IPS-18a (cell line): ENCODE data around the gene OPCML.

Experiments used
- H3K27ac ChIP-seq: one replicate; pipeline ENCODE4 v1.5.1; 2013; ENCODE audit warnings: low read length
- H3K27me3 ChIP-seq: one replicate; pipeline ENCODE4 v1.6.1; 2013; ENCODE audit warnings: mild to moderate bottlenecking, low read length; ENCODE audit not compliant: control insufficient read depth, insufficient read depth
- H3K36me3 ChIP-seq: one replicate; pipeline ENCODE4 v1.6.1; 2013; ENCODE audit warnings: low read depth, low read length; ENCODE audit not compliant: control insufficient read depth
- H3K4me1 ChIP-seq: one replicate; pipeline ENCODE4 v1.6.1; 2013; ENCODE audit warnings: low read depth, low read length; ENCODE audit not compliant: control insufficient read depth
- H3K4me3 ChIP-seq: one replicate; pipeline ENCODE4 v1.5.1; 2013; ENCODE audit warnings: low read length
- H3K9ac ChIP-seq: one replicate; pipeline ENCODE4 v1.6.1; 2013; ENCODE audit warnings: mild to moderate bottlenecking, low read length, moderate library complexity
- H3K9me3 ChIP-seq: one replicate; pipeline ENCODE4 v1.6.1; 2013; ENCODE audit warnings: low read depth, low read length; ENCODE audit not compliant: control insufficient read depth

Gene OPCML

GRCh38 chr11:133346137-133346536 lies 186.2 kb downstream of the OPCML start:
- Histone ChIP-seq H3K4me1 (peaks cover 6% of the 10 kb centered on the region), H3K9me3 (no peaks in the 10 kb centered on the region), H3K9ac (no peak overlapping the region), H3K27ac (no peak overlapping the region), H3K27me3 (no peaks in the 10 kb centered on the region), H3K36me3 (no peaks in the 10 kb centered on the region), H3K4me3 (no peak overlapping the region)

GRCh38 chr11:133343951-133344350 lies 188.3 kb downstream of the OPCML start:
- no peak overlapping the region for H3K9ac ChIP-seq
- H3K9me3 ChIP-seq: no peaks in the 10 kb centered on the region
- H3K4me1 ChIP-seq: peaks cover 6% of the 10 kb centered on the region
- no peak overlapping the region for H3K4me3 ChIP-seq
- H3K36me3 ChIP-seq: no peaks in the 10 kb centered on the region
- no peaks in the 10 kb centered on the region for H3K27me3 ChIP-seq
- H3K27ac ChIP-seq: no peak overlapping the region

DNA sequence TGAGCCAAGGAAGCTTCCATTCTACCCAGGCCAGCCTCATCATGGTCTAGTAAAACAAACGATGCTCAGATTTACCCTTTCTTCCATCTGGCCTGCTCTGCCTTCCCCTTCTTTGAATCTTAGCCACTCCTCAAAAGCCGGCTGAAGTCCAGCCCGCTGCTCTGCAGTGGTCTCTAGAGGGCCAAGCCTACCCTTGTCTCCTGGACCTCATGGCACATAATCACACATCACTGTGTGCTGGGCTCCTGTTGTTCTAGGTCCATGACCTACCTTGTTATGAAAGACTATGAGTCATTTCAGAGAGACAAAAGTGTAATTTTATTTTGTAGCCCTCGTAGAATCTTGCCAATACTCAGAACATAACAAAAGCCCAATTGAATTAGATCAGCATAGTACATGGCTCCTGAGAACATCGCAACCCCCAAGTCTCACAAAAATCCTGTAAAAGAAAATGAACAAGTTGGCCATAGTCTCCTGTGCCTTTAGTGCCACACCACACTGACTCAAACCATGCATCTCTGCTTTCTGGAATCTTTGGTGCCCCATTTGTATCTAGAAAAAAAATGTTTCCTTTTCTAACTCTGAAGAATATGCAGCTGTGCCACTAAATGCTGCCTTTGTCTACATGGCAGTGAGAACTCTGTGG lies 192.7 kb downstream of the OPCML start:
- Histone ChIP-seq H3K9me3 (no peaks in the 10 kb centered on the region), H3K27ac (no peak overlapping the region), H3K4me3 (no peak overlapping the region), H3K4me1 (peaks cover 19% of the 10 kb centered on the region), H3K27me3 (no peaks in the 10 kb centered on the region), H3K9ac (no peak overlapping the region), H3K36me3 (no peaks in the 10 kb centered on the region)

- Histone ChIP-seq H3K27ac (no peak overlapping the region), H3K4me1 (peaks cover 14% of the 10 kb centered on the region), H3K27me3 (no peaks in the 10 kb centered on the region), H3K4me3 (no peak overlapping the region), H3K9me3 (no peaks in the 10 kb centered on the region), H3K36me3 (no peaks in the 10 kb centered on the region), H3K9ac (no peak overlapping the region)
Observed at GRCh38 chr11:133338588-133338987, 193.7 kb downstream of the OPCML start.

GRCh38 chr11:133337951-133338418 lies 194.3 kb downstream of the OPCML start:
- Histone ChIP-seq H3K9me3 (no peaks in the 10 kb centered on the region), H3K36me3 (no peaks in the 10 kb centered on the region), H3K9ac (no peak overlapping the region), H3K27ac (no peak overlapping the region), H3K27me3 (no peaks in the 10 kb centered on the region), H3K4me3 (no peak overlapping the region), H3K4me1 (peaks cover 14% of the 10 kb centered on the region)

- Histone ChIP-seq H3K4me3 (no peak overlapping the region), H3K9ac (no peak overlapping the region), H3K4me1 (peaks cover 14% of the 10 kb centered on the region), H3K27ac (no peak overlapping the region), H3K9me3 (no peaks in the 10 kb centered on the region), H3K27me3 (no peaks in the 10 kb centered on the region), H3K36me3 (no peaks in the 10 kb centered on the region)
Observed at GRCh38 chr11:133337193-133337592, 195.1 kb downstream of the OPCML start.

DNA sequence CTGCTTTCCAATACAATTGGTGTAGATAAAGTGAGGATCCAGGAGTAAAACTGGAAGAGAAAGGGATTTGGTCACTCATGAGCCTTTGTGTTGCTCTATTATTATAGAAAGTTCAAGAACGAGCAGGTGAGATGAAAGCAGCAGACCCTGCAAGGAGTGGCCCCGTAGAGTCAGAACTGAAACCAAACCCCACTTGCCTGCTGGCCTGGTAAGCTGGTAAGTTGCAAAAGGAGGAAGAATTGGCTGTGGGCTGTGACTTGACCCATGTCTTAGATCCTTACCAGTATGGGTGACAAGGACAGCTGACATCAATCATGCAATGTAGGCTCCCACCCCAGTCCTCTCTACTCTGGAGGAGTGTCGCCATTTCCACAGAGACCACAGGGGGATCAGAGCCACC lies 201.3 kb downstream of the OPCML start:
- H3K27me3 ChIP-seq: no peaks in the 10 kb centered on the region
- H3K4me1 ChIP-seq: no peaks in the 10 kb centered on the region
- no peaks in the 10 kb centered on the region for H3K36me3 ChIP-seq
- no peak overlapping the region for H3K4me3 ChIP-seq
- no peaks in the 10 kb centered on the region for H3K9me3 ChIP-seq
- no peak overlapping the region for H3K9ac ChIP-seq
- H3K27ac ChIP-seq: no peak overlapping the region

- H3K27me3 ChIP-seq: no peaks in the 10 kb centered on the region
- no peak overlapping the region for H3K4me3 ChIP-seq
- no peaks in the 10 kb centered on the region for H3K36me3 ChIP-seq
- H3K27ac ChIP-seq: no peak overlapping the region
- H3K9me3 ChIP-seq: no peaks in the 10 kb centered on the region
- peaks cover 5% of the 10 kb centered on the region for H3K4me1 ChIP-seq
- H3K9ac ChIP-seq: no peak overlapping the region
Observed at GRCh38 chr11:133326849-133327248, 205.5 kb downstream of the OPCML start.

DNA sequence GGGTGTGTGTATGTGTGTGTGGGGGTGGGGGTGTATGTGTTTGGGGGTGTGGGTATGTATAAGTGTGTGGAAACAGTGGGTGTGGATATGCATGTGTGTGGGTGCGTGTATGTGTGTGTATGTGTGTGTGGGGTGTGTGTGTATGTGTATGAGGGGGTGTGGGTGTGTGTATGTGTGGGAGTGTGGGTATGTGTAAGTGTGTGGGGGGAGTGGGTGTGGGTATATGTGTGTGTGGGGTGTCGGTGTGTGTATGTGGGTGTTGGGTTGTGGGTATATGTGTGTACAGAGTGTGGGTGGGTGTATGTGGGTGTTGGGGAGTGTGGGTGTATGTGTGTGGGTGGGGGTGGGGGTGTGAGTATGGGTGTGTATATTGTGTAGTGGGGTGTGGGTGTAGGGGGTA lies 206.0 kb downstream of the OPCML start:
- Histone ChIP-seq H3K4me1 (peaks cover 5% of the 10 kb centered on the region), H3K27me3 (no peaks in the 10 kb centered on the region), H3K36me3 (no peaks in the 10 kb centered on the region), H3K27ac (no peak overlapping the region), H3K9me3 (no peaks in the 10 kb centered on the region), H3K4me3 (no peak overlapping the region), H3K9ac (no peak overlapping the region)

- no peak overlapping the region for H3K4me3 ChIP-seq
Observed at GRCh38 chr11:133325711-133326110, 206.6 kb downstream of the OPCML start.

GRCh38 chr11:133323354-133323753 lies 208.9 kb downstream of the OPCML start:
- H3K9ac ChIP-seq: no peak overlapping the region
- H3K4me3 ChIP-seq: no peak overlapping the region
- H3K27me3 ChIP-seq: no peaks in the 10 kb centered on the region
- H3K9me3 ChIP-seq: no peaks in the 10 kb centered on the region
- H3K4me1 ChIP-seq: peaks cover 7% of the 10 kb centered on the region
- H3K36me3 ChIP-seq: no peaks in the 10 kb centered on the region
- H3K27ac ChIP-seq: no peak overlapping the region

More at GRCh38 chr11:133325711-133326110, 206.6 kb downstream of the OPCML start:
- no peaks in the 10 kb centered on the region for H3K27me3 ChIP-seq
- H3K4me1 ChIP-seq: peaks cover 5% of the 10 kb centered on the region
- no peak overlapping the region for H3K9ac ChIP-seq
- H3K9me3 ChIP-seq: no peaks in the 10 kb centered on the region
- H3K27ac ChIP-seq: no peak overlapping the region
- no peaks in the 10 kb centered on the region for H3K36me3 ChIP-seq

DNA sequence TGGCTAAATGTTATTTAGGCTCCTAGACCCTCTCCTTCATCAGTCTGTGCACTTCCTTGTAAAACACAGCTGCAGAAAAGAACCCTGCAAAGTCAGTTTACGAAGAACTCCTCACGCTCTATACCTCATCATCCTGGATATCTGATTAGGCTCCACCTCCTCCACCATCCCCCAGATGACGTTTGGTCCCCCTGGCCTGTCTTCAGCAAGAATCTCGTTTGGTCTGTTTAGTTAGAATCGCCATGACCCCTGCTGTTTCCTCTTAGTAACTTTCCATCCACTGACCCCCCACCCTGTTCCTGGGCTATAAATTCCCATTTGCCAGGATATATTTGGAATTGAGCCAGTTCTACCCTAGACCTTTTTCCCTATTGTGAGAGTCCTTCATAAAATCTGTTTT lies 214.1 kb downstream of the OPCML start:
- no peak overlapping the region for H3K9ac ChIP-seq
- H3K27me3 ChIP-seq: no peaks in the 10 kb centered on the region

More for the DNA sequence above, 214.1 kb downstream of the OPCML start:
- H3K9me3 ChIP-seq: no peaks in the 10 kb centered on the region
- no peaks in the 10 kb centered on the region for H3K36me3 ChIP-seq
- H3K4me1 ChIP-seq: peaks cover 8% of the 10 kb centered on the region
- no peak overlapping the region for H3K27ac ChIP-seq
- H3K4me3 ChIP-seq: no peak overlapping the region
